HUES6 (cell line): Measurements from ENCODE around the gene TNFAIP6.
"Not testable (repeated sequence)": the region's sequence is repeated elsewhere in the genome, so short reads cannot be mapped to it uniquely, and the experiment has no call there.

ENCODE experiments used
- H3K27ac ChIP-seq: 2 replicates; pipeline ENCODE4 v1.7.0; 2013; ENCODE audit warnings: low read depth, mild to moderate bottlenecking, low read length, inconsistent platforms
- H3K27me3 ChIP-seq: 2 replicates; pipeline ENCODE4 v1.6.1; 2013; ENCODE audit warnings: low read length; ENCODE audit not compliant: control insufficient read depth, insufficient read depth
- H3K36me3 ChIP-seq: 2 replicates; pipeline ENCODE4 v1.6.1; 2013; ENCODE audit warnings: low read length; ENCODE audit not compliant: control insufficient read depth, insufficient read depth
- H3K4me1 ChIP-seq: 2 replicates; pipeline ENCODE4 v1.6.1; 2013; ENCODE audit warnings: low read length; ENCODE audit not compliant: control insufficient read depth, insufficient read depth
- H3K4me3 ChIP-seq: 2 replicates; pipeline ENCODE4 v1.5.1; 2013; ENCODE audit warnings: low read depth, low read length
- H3K9ac ChIP-seq: one replicate; pipeline ENCODE4 v1.6.1; 2013; ENCODE audit warnings: mild to moderate bottlenecking, low read length
- H3K9me3 ChIP-seq: 2 replicates; pipeline ENCODE4 v1.6.1; 2013; ENCODE audit warnings: low read depth, low read length; ENCODE audit not compliant: control insufficient read depth, insufficient read depth

The TNFAIP6 gene

DNA sequence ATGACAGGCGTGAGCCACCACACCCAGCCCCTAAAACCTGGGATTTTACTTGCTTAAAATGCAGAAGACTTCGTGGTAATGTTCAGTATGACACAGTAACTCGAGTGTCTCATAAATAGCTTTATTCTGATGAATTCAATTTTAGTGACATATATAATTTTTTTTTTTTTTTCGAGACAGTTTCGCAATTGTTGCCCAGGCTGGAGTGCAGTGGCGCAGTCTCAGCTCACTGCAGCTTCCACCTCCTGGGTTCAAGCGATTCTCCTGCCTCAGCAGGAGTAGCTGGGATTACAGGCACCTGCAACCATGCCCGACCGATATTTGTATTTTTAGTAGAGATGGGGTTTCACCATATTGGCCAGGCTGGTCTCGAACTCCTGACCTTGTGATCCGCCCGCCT lies 64.3 kb downstream of the TNFAIP6 start:
- H3K36me3 ChIP-seq, result peaks cover 100% of the 10 kb centered on the region

GRCh38 chr2:151422917-151423439 lies 65.6 kb downstream of the TNFAIP6 start:
- Histone ChIP-seq H3K9me3 (no peaks in the 10 kb centered on the region), H3K4me1 (no peaks in the 10 kb centered on the region), H3K9ac (no peak overlapping the region), H3K4me3 (no peak overlapping the region), H3K36me3 (peaks cover 99% of the 10 kb centered on the region), H3K27me3 (no peaks in the 10 kb centered on the region), H3K27ac (no peak overlapping the region)

More for the DNA sequence above, 64.3 kb downstream of the TNFAIP6 start:
- not testable (repeated sequence) for H3K9me3 ChIP-seq, H3K4me1 ChIP-seq, H3K4me3 ChIP-seq, H3K27ac ChIP-seq, H3K9ac ChIP-seq, H3K27me3 ChIP-seq

GRCh38 chr2:151423760-151424159 lies 66.4 kb downstream of the TNFAIP6 start:
- H3K9me3 ChIP-seq, result no peaks in the 10 kb centered on the region
- no peak overlapping the region for H3K9ac ChIP-seq
- no peaks in the 10 kb centered on the region for H3K27me3 ChIP-seq
- H3K4me3 ChIP-seq, result no peak overlapping the region
- peaks cover 98% of the 10 kb centered on the region for H3K36me3 ChIP-seq
- H3K27ac ChIP-seq, result no peak overlapping the region
- no peaks in the 10 kb centered on the region for H3K4me1 ChIP-seq
